K562 (cell line): ENCODE measurements around the gene SH3TC1. TPM values are rescaled to one million over a fixed set of nuclear protein-coding genes. Genes with fewer than 3 reads are reported as not detected.

Experiments
- ATAC-seq: fragments of 200-7000 bp; cut with Tn5 transposase; 3 replicates; pipeline ENCODE4 v1.9.1; 2020; ENCODE audit warnings: moderate library complexity
- BruUV-seq: library from RNA; stranded (reverse); fragments of 400-500 nt; replicated peaks from 2 replicates; lab custom pipeline; 2021; lab: Mats Ljungman, UMichigan
- CTCF ChIA-PET: fragments of 300-600 bp; formaldehyde crosslinking; extraction: SDS; loops from one replicate; lab custom pipeline; 2021; ENCODE audit warnings: low intra/inter-chr PET ratio; lab: Yijun Ruan, JAX
- POLR2A ChIA-PET: fragments of 300-600, 350-650 bp; sonication (Branson Sonifier 250); formaldehyde crosslinking; extraction: SDS; loops from one replicate; lab custom pipeline; 2021; ENCODE audit warnings: antibody characterized with exemption, inconsistent platforms; lab: Yijun Ruan, JAX
- DNase-seq, 4 experiments: peaks; one replicate each; pipeline versions ENCODE4 v3.0.0 to v3.0.0-alpha.2; 2011 to 2018; ENCODE audit warnings: low spot score in 3 of 4, mixed read lengths in 3 of 4; ENCODE audit errors: extremely low read depth in 1 of 4
- FAIRE-seq: peaks from 2 replicates; lab custom pipeline; 2011; peaks lifted over from hg19 to GRCh38; lab: Jason Lieb, UNC
- H2AFZ ChIP-seq: 2 replicates; pipeline ENCODE4 v1.6.0; 2011; ENCODE audit warnings: low read depth, low read length, control low read depth, inconsistent platforms
- H3K27ac ChIP-seq: fragments of 200-600 bp; 3 replicates; pipeline ENCODE4 v1.8.0; 2011; ENCODE audit warnings: low read depth, mild to moderate bottlenecking, control low read depth, inconsistent platforms, low read length, moderate library complexity, mixed read lengths; ENCODE audit errors: extremely low read depth
- H3K27me3 ChIP-seq, 2 experiments: fragments of 300-600 bp in 1 of 2; 2 replicates in 1 of 2; 3 replicates in 1 of 2; pipeline versions ENCODE4 v1.6.0 to v1.8.0; 2011; ENCODE audit warnings: inconsistent platforms in 2 of 2, low read length in 2 of 2, mild to moderate bottlenecking in 1 of 2, mixed read lengths in 1 of 2, moderate library complexity in 1 of 2; ENCODE audit not compliant: control insufficient read depth in 2 of 2, insufficient read depth in 2 of 2
- H3K36me3 ChIP-seq: fragments of 300-600 bp; 3 replicates; pipeline ENCODE4 v1.8.0; 2011; ENCODE audit warnings: mild to moderate bottlenecking, low read length, inconsistent platforms; ENCODE audit not compliant: control insufficient read depth, insufficient read depth
- H3K4me1 ChIP-seq, 2 experiments: fragments of 200-600 bp in 1 of 2; replicated peaks in 1 of 2; 2 replicates in 1 of 2; 3 replicates in 1 of 2; pipeline versions ENCODE4 v1.5.1 to v1.8.0; 2011; ENCODE audit warnings: inconsistent platforms in 2 of 2, low read length in 2 of 2, mild to moderate bottlenecking in 1 of 2, mixed read lengths in 1 of 2, moderate library complexity in 1 of 2; ENCODE audit not compliant: control insufficient read depth in 2 of 2, insufficient read depth in 2 of 2
- H3K4me2 ChIP-seq: 2 replicates; pipeline ENCODE4 v1.6.1; 2011; ENCODE audit warnings: low read length, control low read depth, inconsistent platforms, mixed read lengths; ENCODE audit not compliant: insufficient read depth
- H3K4me3 ChIP-seq: fragments of 200-600 bp; sonication (generic), shearing (Covaris generic); 2 replicates; pipeline ENCODE4 v1.5.1; 2016; ENCODE audit warnings: control low read depth, inconsistent platforms
- H3K79me2 ChIP-seq: fragments of 200-600 bp; 3 replicates; pipeline ENCODE4 v1.8.0; 2011; ENCODE audit warnings: low read length, inconsistent platforms; ENCODE audit not compliant: control insufficient read depth, insufficient read depth
- H3K9ac ChIP-seq, 2 experiments: 2 replicates each; pipeline versions ENCODE4 v1.6.0 to v1.6.1; 2011; ENCODE audit warnings: low read depth in 2 of 2, low read length in 2 of 2, control low read depth in 1 of 2, inconsistent platforms in 1 of 2, mild to moderate bottlenecking in 1 of 2, mixed read lengths in 1 of 2; ENCODE audit not compliant: insufficient read depth in 1 of 2
- H3K9me1 ChIP-seq: one replicate; pipeline ENCODE4 v1.6.0; 2011; ENCODE audit warnings: inconsistent platforms, mild to moderate bottlenecking, low read length, moderate library complexity; ENCODE audit not compliant: control insufficient read depth, insufficient read depth
- H3K9me3 ChIP-seq: replicated peaks from 2 replicates; pipeline ENCODE4 v1.5.1; 2011; ENCODE audit warnings: low read depth, low read length, inconsistent platforms; ENCODE audit not compliant: control insufficient read depth, insufficient read depth
- H4K20me1 ChIP-seq: replicated peaks from 2 replicates; pipeline ENCODE4 v1.6.1; 2011; ENCODE audit warnings: low read length, inconsistent platforms, mixed read lengths; ENCODE audit not compliant: control insufficient read depth, insufficient read depth
- CEBPZ ChIP-seq: fragments of 150-350 bp; IDR thresholded peaks from 2 replicates; pipeline ENCODE4 v1.6.1; 2014; ENCODE audit warnings: low read depth, mild to moderate bottlenecking, low read length, borderline replicate concordance
- FOXA1 ChIP-seq: fragments of 450-650 bp; IDR thresholded peaks from 2 replicates; pipeline ENCODE4 v1.6.1; 2016; ENCODE audit warnings: mild to moderate bottlenecking, borderline replicate concordance
- KDM2B ChIP-seq: fragments of 250-450 bp; sonication (Bioruptor Pico); IDR thresholded peaks from 2 replicates; pipeline ENCODE4 v1.8.0; 2021; ENCODE audit warnings: mild to moderate bottlenecking, moderate library complexity
- SRSF9 ChIP-seq: fragments of 200-400 bp; formaldehyde crosslinking; IDR thresholded peaks from 2 replicates; pipeline ENCODE4 v1.6.1; 2017; ENCODE audit warnings: low read depth, low read length, borderline replicate concordance
- ZBTB12 ChIP-seq: fragments of 250-450 bp; sonication (Bioruptor Pico); IDR thresholded peaks from 2 replicates; pipeline ENCODE4 v1.4.0; 2020
- ZBTB5 ChIP-seq: fragments of 450-650 bp; IDR thresholded peaks from 2 replicates; pipeline ENCODE4 v1.6.1; 2017; ENCODE audit warnings: antibody characterized with exemption
- WGBS: fragments of 100-300 bp; shearing (Covaris generic); methylation state at CpG from one replicate; pipeline ENCODE4 v1.1.6; 2016; ENCODE audit warnings: low coverage, mixed read lengths; ENCODE audit not compliant: insufficient coverage; ENCODE audit errors: missing lambda C conversion rate; 5-methylcytosine and 5-hydroxymethylcytosine counted together
- in situ Hi-C: fragments of 300-500 bp; cut with MboI; formaldehyde crosslinking; loops from 4 replicates; pipeline ENCODE4 v1.15.0; 2018; ENCODE audit warnings: inconsistent platforms, mixed read lengths
- intact Hi-C: fragments of 100-400 bp; cut with micrococcal nuclease; formaldehyde crosslinking; loops from 2 replicates; pipeline ENCODE4 v1.14.2; 2022
- polyA plus RNA-seq, 8 experiments: library from polyadenylated mRNA; depleted of rRNA in 4 of 8; stranded (reverse) in 5 of 8; unstranded in 3 of 8; fragments of >200 nt; fragmentation: Nextera tagmentation in 2 of 8; fragmentation: Illumina TruSeq in 1 of 8; extraction: Ambion mirVana in 2 of 8; extraction: Trizol in 1 of 8; gene quantifications; 2 replicates each; pipeline versions ENCODE4 v1.2.1 to v1.2.3, GENCODE V29; 2011 to 2014; ENCODE audit warnings: inconsistent platforms in 1 of 8, missing spikeins in 1 of 8
- total RNA-seq, 7 experiments: library from RNA; depleted of rRNA in 6 of 7; stranded (reverse); fragments of >200 nt in 6 of 7; fragmentation: Illumina TruSeq in 2 of 7; extraction: Trizol in 2 of 7; gene quantifications; 2 replicates each; pipeline versions ENCODE4 v1.2.1 to v1.2.3, GENCODE V29; 2011 to 2021; ENCODE audit warnings: low replicate concordance in 1 of 7

SH3TC1 gene
- total and polyA plus RNA-seq, 9 of the 15 experiments (the other 6 are each of a cell fraction or from before 2014, with no cell fraction given), result 0.04 to 2.1 (median 0.48) TPM; not detected in 1

- WGBS, result 3% methylated on average over 18 of the region's 19 CpGs
- in situ Hi-C loops, result no loop called here
- no peak overlapping the region for H2AFZ ChIP-seq
- intact Hi-C loops, result no loop called here
- no peaks in the 10 kb centered on the region for H3K79me2 ChIP-seq
- no peaks in the 10 kb centered on the region for H3K9me1 ChIP-seq
- no peaks in the 10 kb centered on the region for H3K9me3 ChIP-seq
- no peak overlapping the region for H3K9ac ChIP-seq
- peaks cover 0 to 52% of the 10 kb centered on the region in 2 experiments; a peak in 2 of 5 replicates for H3K27me3 ChIP-seq
- ATAC-seq, result no peak
- H3K36me3 ChIP-seq, result no peaks in the 10 kb centered on the region
- no peak overlapping the region for H3K27ac ChIP-seq
- no peaks in the 10 kb centered on the region; the same call in 1 of the 2 replicates for H4K20me1 ChIP-seq
- H3K4me3 ChIP-seq, result no peak overlapping the region
- no peak overlapping the region for H3K4me2 ChIP-seq
- POLR2A ChIA-PET, result interaction anchor here (0.6 to 1.9 kb wide), 3 partner anchors 11 to 166 kb away, joined by 3 to 6 read pairs (median 5); no protein-coding TSS in a partner anchor
- CTCF ChIA-PET, result no interaction called here
- peaks cover 6 to 19% of the 10 kb centered on the region in 2 experiments; a peak in 4 of 5 replicates for H3K4me1 ChIP-seq
- no peak for DNase-seq
- FAIRE-seq, result no peak
- no TSS peak for BruUV-seq
- TF ChIP-seq CEBPZ, result no peak
- no peak for TF ChIP-seq FOXA1
- TF ChIP-seq KDM2B (CRISPR knock-in tag), result no peak
- TF ChIP-seq SRSF9, result no peak
- no peak for TF ChIP-seq ZBTB5
- no peak for TF ChIP-seq ZBTB12 (CRISPR knock-in tag)
Observed at GRCh38 chr4:8194306-8195242, 4.5 kb upstream of the SH3TC1 start.
